GM21619 (cell line): Measurements from ENCODE around the gene IL1B.
"Not testable (repeated sequence)": the region's sequence is repeated elsewhere in the genome, so short reads cannot be mapped to it uniquely, and the experiment has no call there.

Experiments used
- ATAC-seq: cut with Tn5 transposase; IDR thresholded peaks from one replicate; pipeline ENCODE4 v1.9.1; 2021; ENCODE audit not compliant: unreplicated experiment

IL1B gene

GRCh38 chr2:112850588-112850987 is 14.0 kb upstream of the IL1B start:
- ATAC-seq, result no peak

GRCh38 chr2:112849956-112850355 is 13.4 kb upstream of the IL1B start:
- ATAC-seq, result no peak

GRCh38 chr2:112848833-112849232 is 12.3 kb upstream of the IL1B start:
- ATAC-seq, result no peak

- ATAC-seq, result no peak
These were observed 9.5 kb upstream of the IL1B start for GRCh38 chr2:112846031-112846430.

GRCh38 chr2:112843836-112844235 is 7.3 kb upstream of the IL1B start:
- ATAC-seq, result no peak

GRCh38 chr2:112843288-112843687 is 6.7 kb upstream of the IL1B start:
- no peak for ATAC-seq

GRCh38 chr2:112841295-112842044 is 4.9 kb upstream of the IL1B start:
- no peak for ATAC-seq

- ATAC-seq, result no peak
These were observed 3.5 kb upstream of the IL1B start for GRCh38 chr2:112840068-112840445.

GRCh38 chr2:112839407-112840067 is 3.0 kb upstream of the IL1B start:
- ATAC-seq, result no peak

- no peak for ATAC-seq
These were observed 417 bp downstream of the IL1B start for GRCh38 chr2:112836163-112836560.

- no peak for ATAC-seq
These were observed 930 bp downstream of the IL1B start for GRCh38 chr2:112835536-112836162.

- no peak for ATAC-seq
These were observed 1.5 kb downstream of the IL1B start for GRCh38 chr2:112835061-112835501.

- no peak for ATAC-seq
These were observed 2.1 kb downstream of the IL1B start for GRCh38 chr2:112834396-112835037.

GRCh38 chr2:112833976-112834375 is 2.6 kb downstream of the IL1B start:
- no peak for ATAC-seq

GRCh38 chr2:112833639-112833931 is 3.0 kb downstream of the IL1B start:
- not testable (repeated sequence) for ATAC-seq

GRCh38 chr2:112832841-112833638 is 3.5 kb downstream of the IL1B start:
- no peak for ATAC-seq

GRCh38 chr2:112831946-112832840 is 4.4 kb downstream of the IL1B start:
- no peak for ATAC-seq

GRCh38 chr2:112831513-112831845 is 5.1 kb downstream of the IL1B start:
- no peak for ATAC-seq

GRCh38 chr2:112830682-112831512 is 5.7 kb downstream of the IL1B start:
- ATAC-seq, result no peak
